SK-N-SH treated with all-trans-retinoic acid at 6 μM for 48 hours (cell line): ENCODE results near the gene ATOX1.

ENCODE experiments used
- ARNTL ChIP-seq: fragments of 450-650 bp; formaldehyde crosslinking; IDR thresholded peaks from 2 replicates; pipeline ENCODE4 v1.5.0; 2020; ENCODE audit warnings: low read depth, mild to moderate bottlenecking, moderate library complexity, borderline replicate concordance
- ESRRG ChIP-seq: fragments of 250-450 bp; sonication (Bioruptor Pico); IDR thresholded peaks from 2 replicates; pipeline ENCODE4 v1.6.1; 2021; ENCODE audit warnings: mild to moderate bottlenecking
- PPARA ChIP-seq: fragments of 250-450 bp; sonication (Bioruptor Pico); IDR thresholded peaks from 2 replicates; pipeline ENCODE4 v1.5.0; 2020; ENCODE audit warnings: mild to moderate bottlenecking, borderline replicate concordance
- RARB ChIP-seq: fragments of 250-450 bp; sonication (Bioruptor Pico); IDR thresholded peaks from 2 replicates; pipeline ENCODE4 v1.8.0; 2021; ENCODE audit warnings: mild to moderate bottlenecking, moderate library complexity
- SNAI2 ChIP-seq: fragments of 250-450 bp; sonication (Bioruptor Pico); IDR thresholded peaks from 2 replicates; pipeline ENCODE4 v1.5.0; 2020; ENCODE audit warnings: mild to moderate bottlenecking, moderate library complexity
- TCF4 ChIP-seq: fragments of 250-450 bp; sonication (Bioruptor Pico); IDR thresholded peaks from 2 replicates; pipeline ENCODE4 v1.8.0; 2021; ENCODE audit warnings: mild to moderate bottlenecking, moderate library complexity, borderline replicate concordance
- ZNF565 ChIP-seq: fragments of 450-650 bp; formaldehyde crosslinking; conservative IDR thresholded peaks from 2 replicates; pipeline ENCODE4 v1.5.0; 2020; ENCODE audit warnings: low read depth, mild to moderate bottlenecking, moderate library complexity
- ZNF8 ChIP-seq: fragments of 450-650 bp; formaldehyde crosslinking; IDR thresholded peaks from 2 replicates; pipeline ENCODE4 v1.5.0; 2020; ENCODE audit warnings: mild to moderate bottlenecking, moderate library complexity
- TF ChIP-seq, protein P1 (sequence below): fragments of 250-450 bp; sonication (Bioruptor Pico); IDR thresholded peaks from 2 replicates; pipeline ENCODE4 v1.8.0; 2020; ENCODE audit warnings: mild to moderate bottlenecking, moderate library complexity, borderline replicate concordance
- TF ChIP-seq, protein P2 (sequence below): fragments of 250-450 bp; sonication (Bioruptor Pico); IDR thresholded peaks from 2 replicates; pipeline ENCODE4 v1.5.1; 2020; ENCODE audit warnings: low read depth, mild to moderate bottlenecking, moderate library complexity

- TF ChIP-seq, protein P1, sequence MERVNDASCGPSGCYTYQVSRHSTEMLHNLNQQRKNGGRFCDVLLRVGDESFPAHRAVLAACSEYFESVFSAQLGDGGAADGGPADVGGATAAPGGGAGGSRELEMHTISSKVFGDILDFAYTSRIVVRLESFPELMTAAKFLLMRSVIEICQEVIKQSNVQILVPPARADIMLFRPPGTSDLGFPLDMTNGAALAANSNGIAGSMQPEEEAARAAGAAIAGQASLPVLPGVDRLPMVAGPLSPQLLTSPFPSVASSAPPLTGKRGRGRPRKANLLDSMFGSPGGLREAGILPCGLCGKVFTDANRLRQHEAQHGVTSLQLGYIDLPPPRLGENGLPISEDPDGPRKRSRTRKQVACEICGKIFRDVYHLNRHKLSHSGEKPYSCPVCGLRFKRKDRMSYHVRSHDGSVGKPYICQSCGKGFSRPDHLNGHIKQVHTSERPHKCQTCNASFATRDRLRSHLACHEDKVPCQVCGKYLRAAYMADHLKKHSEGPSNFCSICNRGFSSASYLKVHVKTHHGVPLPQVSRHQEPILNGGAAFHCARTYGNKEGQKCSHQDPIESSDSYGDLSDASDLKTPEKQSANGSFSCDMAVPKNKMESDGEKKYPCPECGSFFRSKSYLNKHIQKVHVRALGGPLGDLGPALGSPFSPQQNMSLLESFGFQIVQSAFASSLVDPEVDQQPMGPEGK (CRISPR knock-in tag), result no peak
- TF ChIP-seq ESRRG (CRISPR knock-in tag), result no peak
- no peak for TF ChIP-seq ARNTL (CRISPR knock-in tag)
- TF ChIP-seq ZNF565 (CRISPR knock-in tag), result no peak
- TF ChIP-seq TCF4, result no peak
- TF ChIP-seq SNAI2 (CRISPR knock-in tag), result no peak
- TF ChIP-seq RARB (CRISPR knock-in tag), result no peak
- no peak for TF ChIP-seq ZNF8 (CRISPR knock-in tag)
- TF ChIP-seq PPARA (CRISPR knock-in tag), result no peak
- TF ChIP-seq, protein P2, sequence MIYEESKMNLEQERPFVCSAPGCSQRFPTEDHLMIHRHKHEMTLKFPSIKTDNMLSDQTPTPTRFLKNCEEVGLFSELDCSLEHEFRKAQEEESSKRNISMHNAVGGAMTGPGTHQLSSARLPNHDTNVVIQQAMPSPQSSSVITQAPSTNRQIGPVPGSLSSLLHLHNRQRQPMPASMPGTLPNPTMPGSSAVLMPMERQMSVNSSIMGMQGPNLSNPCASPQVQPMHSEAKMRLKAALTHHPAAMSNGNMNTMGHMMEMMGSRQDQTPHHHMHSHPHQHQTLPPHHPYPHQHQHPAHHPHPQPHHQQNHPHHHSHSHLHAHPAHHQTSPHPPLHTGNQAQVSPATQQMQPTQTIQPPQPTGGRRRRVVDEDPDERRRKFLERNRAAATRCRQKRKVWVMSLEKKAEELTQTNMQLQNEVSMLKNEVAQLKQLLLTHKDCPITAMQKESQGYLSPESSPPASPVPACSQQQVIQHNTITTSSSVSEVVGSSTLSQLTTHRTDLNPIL (CRISPR knock-in tag), result no peak
These were observed 14.9 kb downstream of the ATOX1 start for GRCh38 chr5:151743530-151743929.
